ENCODE data around the gene PALLD.

The PALLD gene

DNA sequence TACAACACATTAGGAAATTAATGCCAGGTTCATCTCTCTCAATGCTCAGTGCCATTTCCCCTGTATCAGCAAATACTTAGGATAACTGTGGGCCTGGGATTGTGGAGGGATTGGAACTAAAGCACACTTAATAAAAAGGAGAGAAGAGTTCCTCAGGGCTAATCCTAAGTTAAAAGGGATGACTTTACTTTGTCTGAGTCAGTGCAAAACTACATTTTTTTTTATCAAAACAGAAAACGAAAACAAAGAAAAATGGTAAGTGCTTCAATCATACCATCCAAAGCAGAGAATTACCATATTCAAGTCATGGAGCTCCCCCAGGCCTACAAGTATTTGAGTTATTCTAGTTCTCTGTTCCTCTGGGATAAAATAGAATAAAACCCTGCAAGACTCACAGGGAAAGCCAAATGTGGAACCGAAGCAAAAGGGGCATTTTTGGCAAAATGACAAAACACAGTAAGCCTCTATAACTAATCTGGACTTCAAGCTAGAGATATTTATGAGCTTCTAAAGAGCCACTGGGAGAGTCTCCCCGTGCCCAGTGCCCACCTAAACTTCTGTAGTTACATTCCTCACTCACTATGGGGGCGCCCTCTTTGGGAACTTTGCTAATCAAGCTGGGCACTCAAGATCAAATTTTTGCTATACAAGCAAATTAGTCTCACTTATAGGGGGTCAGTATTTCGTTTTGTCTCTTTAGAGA lies 53.4 kb downstream of the PALLD start:
- no peak for DNase-seq (ENCODE audit: insufficient read length, low spot score)
- FAIRE-seq: no peak
- TF ChIP-seq, protein P1, sequence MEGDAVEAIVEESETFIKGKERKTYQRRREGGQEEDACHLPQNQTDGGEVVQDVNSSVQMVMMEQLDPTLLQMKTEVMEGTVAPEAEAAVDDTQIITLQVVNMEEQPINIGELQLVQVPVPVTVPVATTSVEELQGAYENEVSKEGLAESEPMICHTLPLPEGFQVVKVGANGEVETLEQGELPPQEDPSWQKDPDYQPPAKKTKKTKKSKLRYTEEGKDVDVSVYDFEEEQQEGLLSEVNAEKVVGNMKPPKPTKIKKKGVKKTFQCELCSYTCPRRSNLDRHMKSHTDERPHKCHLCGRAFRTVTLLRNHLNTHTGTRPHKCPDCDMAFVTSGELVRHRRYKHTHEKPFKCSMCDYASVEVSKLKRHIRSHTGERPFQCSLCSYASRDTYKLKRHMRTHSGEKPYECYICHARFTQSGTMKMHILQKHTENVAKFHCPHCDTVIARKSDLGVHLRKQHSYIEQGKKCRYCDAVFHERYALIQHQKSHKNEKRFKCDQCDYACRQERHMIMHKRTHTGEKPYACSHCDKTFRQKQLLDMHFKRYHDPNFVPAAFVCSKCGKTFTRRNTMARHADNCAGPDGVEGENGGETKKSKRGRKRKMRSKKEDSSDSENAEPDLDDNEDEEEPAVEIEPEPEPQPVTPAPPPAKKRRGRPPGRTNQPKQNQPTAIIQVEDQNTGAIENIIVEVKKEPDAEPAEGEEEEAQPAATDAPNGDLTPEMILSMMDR (IDR thresholded peaks at IDR 0.05; ENCODE audit: insufficient read depth, missing control alignments): no peak

DNA sequence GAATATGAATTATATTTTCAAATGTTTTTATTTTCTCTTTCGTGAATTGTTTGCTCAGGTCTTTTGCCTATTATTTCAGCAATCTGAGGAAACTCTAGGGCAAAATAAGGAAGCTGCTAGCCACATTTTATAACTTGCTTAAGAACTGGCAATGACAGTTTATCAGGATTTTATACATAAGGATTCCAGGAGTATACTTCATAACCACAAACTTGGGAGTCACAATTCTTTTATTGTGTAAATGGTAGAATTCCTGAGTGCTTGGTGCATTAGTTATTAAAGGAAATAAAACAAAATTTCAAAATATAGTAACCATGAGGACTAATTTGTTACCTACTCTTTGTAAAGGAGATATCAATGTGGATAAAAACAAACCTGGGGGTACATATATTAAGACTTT lies 54.4 kb downstream of the PALLD start:
- TF ChIP-seq, protein P1 (IDR thresholded peaks at IDR 0.05; ENCODE audit: insufficient read depth, missing control alignments): no peak
- DNase-seq (ENCODE audit: insufficient read length, low spot score) (no peak), FAIRE-seq (no peak)

DNA sequence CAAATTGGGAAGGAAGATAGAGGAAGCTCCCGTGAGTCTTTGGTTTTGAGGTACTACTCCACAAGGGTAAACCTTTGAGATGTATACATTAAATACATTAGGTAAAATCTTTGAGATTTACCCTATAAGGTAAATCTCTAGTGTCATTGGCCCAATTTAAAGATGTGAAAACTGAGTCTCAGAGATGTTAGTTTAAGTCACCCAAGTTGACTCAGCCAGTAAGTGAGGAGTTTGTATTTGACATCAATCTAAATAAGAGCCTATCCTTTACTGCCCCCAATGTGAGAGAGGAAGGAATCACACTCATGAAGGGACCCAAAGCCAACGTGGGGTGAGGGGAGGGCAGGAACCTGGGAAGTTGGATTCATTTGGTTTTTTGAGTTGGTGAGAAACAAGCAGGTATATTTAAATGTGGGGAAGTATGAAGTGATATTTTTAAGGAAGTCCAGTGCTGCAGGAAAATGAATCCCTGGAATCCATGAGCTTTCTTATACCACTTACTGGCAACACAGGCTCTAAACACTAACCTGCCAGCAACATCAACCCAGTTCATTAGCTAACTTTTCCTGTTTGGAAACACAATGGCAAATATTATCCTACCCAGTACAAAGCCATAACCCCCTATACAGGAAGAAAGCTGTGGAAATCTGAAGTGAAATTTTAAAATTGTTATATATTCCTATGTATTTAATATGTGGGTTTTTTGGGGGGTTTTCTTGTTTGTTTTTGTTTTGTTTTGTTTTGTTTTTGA lies 55.3 kb downstream of the PALLD start:
- TF ChIP-seq, protein P1 (IDR thresholded peaks at IDR 0.05; ENCODE audit: insufficient read depth, missing control alignments): peak; percentile 12
- FAIRE-seq (no peak), DNase-seq (ENCODE audit: insufficient read length, low spot score) (no peak)

DNA sequence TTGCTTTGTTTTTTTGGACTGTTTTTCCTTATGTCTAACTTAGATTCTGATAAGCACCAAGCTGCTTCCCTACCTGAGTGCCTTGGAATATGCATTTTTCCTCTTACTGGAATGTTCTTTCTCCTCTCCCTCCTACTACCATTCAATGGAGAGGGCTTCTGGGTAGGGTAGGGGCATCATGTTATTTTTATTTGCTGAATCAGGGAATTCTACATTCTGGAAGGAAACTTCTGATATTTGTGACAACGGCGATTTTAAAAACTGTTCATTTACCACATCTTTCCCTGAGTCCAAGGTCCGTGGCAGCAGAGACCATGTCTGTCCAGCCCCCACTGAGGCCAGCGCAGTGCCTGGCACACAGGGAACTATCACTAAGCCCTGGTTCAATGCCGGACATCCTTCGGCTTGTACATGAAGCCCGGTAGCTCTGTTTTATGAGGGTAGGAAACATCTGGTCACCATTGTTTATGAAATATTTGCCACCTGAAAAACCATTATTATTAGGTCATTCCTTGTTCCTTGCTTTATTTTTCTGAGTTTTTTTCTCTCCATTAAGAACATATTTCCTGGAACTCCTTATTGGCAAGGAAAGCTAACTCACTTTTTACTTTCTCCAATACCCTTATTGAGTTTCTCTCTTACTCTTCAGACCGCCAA lies 57.0 kb downstream of the PALLD start:
- DNase-seq (ENCODE audit: insufficient read length, low spot score) (no peak), FAIRE-seq (no peak)
- TF ChIP-seq, protein P1 (IDR thresholded peaks at IDR 0.05; ENCODE audit: insufficient read depth, missing control alignments): no peak

DNA sequence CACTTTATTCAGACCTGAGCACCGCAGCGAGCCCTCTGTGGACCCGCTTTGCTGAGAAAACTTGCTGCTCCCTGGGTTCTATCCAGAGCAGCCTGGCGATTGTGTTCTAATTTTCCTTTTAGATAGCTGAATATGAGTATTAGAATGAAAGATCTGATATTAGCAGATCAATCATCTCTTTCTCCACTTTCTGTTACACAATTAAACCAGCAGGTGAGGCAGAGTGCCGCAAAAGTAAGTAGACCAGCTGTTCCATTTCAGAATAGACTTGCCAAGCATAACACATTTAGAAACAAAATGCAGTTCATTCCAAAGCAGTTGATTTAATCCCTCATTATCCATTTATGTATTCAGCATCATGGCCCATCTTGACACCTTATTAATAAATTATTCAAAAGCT lies 58.6 kb downstream of the PALLD start:
- FAIRE-seq (no peak), DNase-seq (ENCODE audit: insufficient read length, low spot score) (no peak)
- TF ChIP-seq, protein P1 (IDR thresholded peaks at IDR 0.05; ENCODE audit: insufficient read depth, missing control alignments): peak; percentile 14

DNA sequence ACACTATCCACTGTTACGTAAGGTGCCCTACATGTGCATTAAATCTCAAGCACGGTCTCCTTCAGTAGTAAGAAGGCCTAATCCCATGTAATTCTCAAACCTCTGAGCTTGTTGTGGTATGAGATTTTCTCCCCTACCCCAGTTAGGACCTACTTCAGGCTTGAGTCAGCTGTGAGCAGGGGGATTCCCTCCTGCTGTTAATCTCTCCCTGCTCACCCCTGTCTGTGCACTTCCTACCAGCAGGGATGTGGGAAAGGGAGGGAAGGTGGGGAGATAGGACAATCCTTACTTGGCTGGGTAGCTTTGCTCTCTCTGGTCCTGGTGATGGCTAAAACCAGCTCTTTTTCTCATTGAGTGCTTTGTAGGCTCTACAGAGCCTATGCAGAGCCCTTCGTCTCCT lies 60.8 kb downstream of the PALLD start:
- FAIRE-seq (no peak), DNase-seq (ENCODE audit: insufficient read length, low spot score) (no peak)
- TF ChIP-seq, protein P1 (IDR thresholded peaks at IDR 0.05; ENCODE audit: insufficient read depth, missing control alignments): no peak

Measured in D721Med (cell line).